MCF 10A (cell line): ENCODE results near the gene SNCB. TPM values are rescaled to one million over a fixed set of nuclear protein-coding genes. Genes with fewer than 3 reads are reported as not detected.

Experiments used
- BruUV-seq: library from RNA; stranded (reverse); fragments of 400-500 nt; replicated peaks from 2 replicates; lab custom pipeline; 2021; lab: Mats Ljungman, UMichigan
- CTCF ChIA-PET: fragments of 300-600 bp; sonication (Branson Sonifier 250); formaldehyde crosslinking; extraction: SDS; loops from one replicate; lab custom pipeline; 2021; ENCODE audit warnings: antibody characterized with exemption, inconsistent platforms; lab: Yijun Ruan, JAX
- POLR2A ChIA-PET: fragments of 300-600, 350-650 bp; sonication (Branson Sonifier 250); formaldehyde crosslinking; extraction: SDS; loops from one replicate; lab custom pipeline; 2020; ENCODE audit warnings: antibody characterized with exemption, inconsistent platforms; lab: Yijun Ruan, JAX
- DNase-seq: peaks from one replicate; pipeline ENCODE4 v3.0.0-alpha.2; 2018; ENCODE audit not compliant: unreplicated experiment
- H3K27ac Mint-ChIP-seq: one replicate; pipeline ENCODE4 v1.8.0; 2022; ENCODE audit warnings: mild to moderate bottlenecking, low read depth, mixed read lengths; ENCODE audit not compliant: unreplicated experiment
- H3K27me3 Mint-ChIP-seq: one replicate; pipeline ENCODE4 v1.8.0; 2022; ENCODE audit warnings: mixed read lengths; ENCODE audit not compliant: insufficient read depth, unreplicated experiment
- H3K36me3 Mint-ChIP-seq: one replicate; pipeline ENCODE4 v1.8.0; 2022; ENCODE audit warnings: mild to moderate bottlenecking, moderate library complexity, mixed read lengths; ENCODE audit not compliant: insufficient read depth, unreplicated experiment
- H3K4me1 Mint-ChIP-seq: one replicate; pipeline ENCODE4 v1.8.0; 2022; ENCODE audit warnings: mixed read lengths; ENCODE audit not compliant: insufficient read depth, unreplicated experiment
- H3K4me3 Mint-ChIP-seq: one replicate; pipeline ENCODE4 v1.8.0; 2022; ENCODE audit warnings: mild to moderate bottlenecking, moderate library complexity, mixed read lengths; ENCODE audit not compliant: unreplicated experiment
- H3K9me3 Mint-ChIP-seq: one replicate; pipeline ENCODE4 v1.8.0; 2022; ENCODE audit warnings: mixed read lengths; ENCODE audit not compliant: unreplicated experiment
- intact Hi-C: fragments of 100-400 bp; cut with micrococcal nuclease; formaldehyde crosslinking; loops from 2 replicates; pipeline ENCODE4 v1.14.1; 2022
- total RNA-seq: library from RNA; stranded (reverse); gene quantifications from 2 replicates; pipeline ENCODE4 v1.2.3, GENCODE V29; 2022
- TF ChIP-seq, protein P1 (sequence below): fragments of 200-600 bp; IDR thresholded peaks from one replicate; pipeline ENCODE4 v1.8.0; 2022; ENCODE audit warnings: antibody characterized with exemption, mild to moderate bottlenecking; ENCODE audit not compliant: unreplicated experiment

SNCB gene
- total RNA-seq, 1 experiment from 2014 or later, result not detected

- intact Hi-C loops, result no loop called here
- POLR2A ChIA-PET, result no interaction called here
- no TSS peak for BruUV-seq
- TF ChIP-seq, protein P1, sequence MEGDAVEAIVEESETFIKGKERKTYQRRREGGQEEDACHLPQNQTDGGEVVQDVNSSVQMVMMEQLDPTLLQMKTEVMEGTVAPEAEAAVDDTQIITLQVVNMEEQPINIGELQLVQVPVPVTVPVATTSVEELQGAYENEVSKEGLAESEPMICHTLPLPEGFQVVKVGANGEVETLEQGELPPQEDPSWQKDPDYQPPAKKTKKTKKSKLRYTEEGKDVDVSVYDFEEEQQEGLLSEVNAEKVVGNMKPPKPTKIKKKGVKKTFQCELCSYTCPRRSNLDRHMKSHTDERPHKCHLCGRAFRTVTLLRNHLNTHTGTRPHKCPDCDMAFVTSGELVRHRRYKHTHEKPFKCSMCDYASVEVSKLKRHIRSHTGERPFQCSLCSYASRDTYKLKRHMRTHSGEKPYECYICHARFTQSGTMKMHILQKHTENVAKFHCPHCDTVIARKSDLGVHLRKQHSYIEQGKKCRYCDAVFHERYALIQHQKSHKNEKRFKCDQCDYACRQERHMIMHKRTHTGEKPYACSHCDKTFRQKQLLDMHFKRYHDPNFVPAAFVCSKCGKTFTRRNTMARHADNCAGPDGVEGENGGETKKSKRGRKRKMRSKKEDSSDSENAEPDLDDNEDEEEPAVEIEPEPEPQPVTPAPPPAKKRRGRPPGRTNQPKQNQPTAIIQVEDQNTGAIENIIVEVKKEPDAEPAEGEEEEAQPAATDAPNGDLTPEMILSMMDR, result no peak
- Mint-ChIP-seq H3K27me3 (peaks cover 9% of the 10 kb centered on the region), H3K36me3 (no peaks in the 10 kb centered on the region), H3K27ac (no peak overlapping the region), H3K9me3 (no peaks in the 10 kb centered on the region), H3K4me3 (no peak overlapping the region), H3K4me1 (peaks cover 14% of the 10 kb centered on the region)
- no peak for DNase-seq
- CTCF ChIA-PET, result interaction anchor here (0.6 to 4.7 kb wide), 12 partner anchors 10 to 846 kb away, joined by 3 to 55 read pairs (median 4); partner anchors contain the start of genes CDHR2 and TSPAN17
Observed at GRCh38 chr5:176575488-176576422, 54.6 kb downstream of the SNCB start.

GRCh38 chr5:176575066-176575465 lies 55.3 kb downstream of the SNCB start:
- H3K27ac Mint-ChIP-seq, result no peak overlapping the region
- peaks cover 14% of the 10 kb centered on the region for H3K4me1 Mint-ChIP-seq
- H3K36me3 Mint-ChIP-seq, result no peaks in the 10 kb centered on the region
- peaks cover 16% of the 10 kb centered on the region for H3K27me3 Mint-ChIP-seq
- TF ChIP-seq, protein P1, result no peak
- intact Hi-C loops, result no loop called here
- POLR2A ChIA-PET, result no interaction called here
- BruUV-seq, result no TSS peak
- H3K4me3 Mint-ChIP-seq, result no peak overlapping the region
- CTCF ChIA-PET, result interaction anchor here (0.6 to 4.7 kb wide), 22 partner anchors 9 to 847 kb away, joined by 3 to 55 read pairs (median 4); partner anchors contain the start of genes CDHR2 and TSPAN17
- H3K9me3 Mint-ChIP-seq, result no peaks in the 10 kb centered on the region
- no peak for DNase-seq

GRCh38 chr5:176574297-176574591 lies 56.1 kb downstream of the SNCB start:
- no peak overlapping the region for H3K4me3 Mint-ChIP-seq
- no peak for DNase-seq
- TF ChIP-seq, protein P1, result no peak
- peaks cover 14% of the 10 kb centered on the region for H3K4me1 Mint-ChIP-seq
- H3K9me3 Mint-ChIP-seq, result no peaks in the 10 kb centered on the region
- no peak overlapping the region for H3K27ac Mint-ChIP-seq
- H3K36me3 Mint-ChIP-seq, result no peaks in the 10 kb centered on the region
- intact Hi-C loops, result loop anchor here (1.0 to 5.0 kb wide), 2 partner anchors 73 to 538 kb away; partner anchors contain the start of gene TSPAN17
- peaks cover 18% of the 10 kb centered on the region for H3K27me3 Mint-ChIP-seq
- ChIA-PET CTCF (interaction anchor here (0.6 to 5.0 kb wide), 30 partner anchors 9 to 846 kb away, joined by 3 to 55 read pairs (median 6); partner anchors contain the start of gene TSPAN17), POLR2A (interaction anchor here (1.0 to 1.4 kb wide), 2 partner anchors 17 to 157 kb away, joined by 3 read pairs; no protein-coding TSS in a partner anchor)
- no TSS peak for BruUV-seq
